ENCODE results near the gene MCU.
"Not testable (repeated sequence)": the region's sequence is repeated elsewhere in the genome, so short reads cannot be mapped to it uniquely, and the experiment has no call there.

Gene MCU

GRCh38 chr10:72687035-72687434 is 4.9 kb upstream of the MCU start:
- no peak for DNase-seq

DNA sequence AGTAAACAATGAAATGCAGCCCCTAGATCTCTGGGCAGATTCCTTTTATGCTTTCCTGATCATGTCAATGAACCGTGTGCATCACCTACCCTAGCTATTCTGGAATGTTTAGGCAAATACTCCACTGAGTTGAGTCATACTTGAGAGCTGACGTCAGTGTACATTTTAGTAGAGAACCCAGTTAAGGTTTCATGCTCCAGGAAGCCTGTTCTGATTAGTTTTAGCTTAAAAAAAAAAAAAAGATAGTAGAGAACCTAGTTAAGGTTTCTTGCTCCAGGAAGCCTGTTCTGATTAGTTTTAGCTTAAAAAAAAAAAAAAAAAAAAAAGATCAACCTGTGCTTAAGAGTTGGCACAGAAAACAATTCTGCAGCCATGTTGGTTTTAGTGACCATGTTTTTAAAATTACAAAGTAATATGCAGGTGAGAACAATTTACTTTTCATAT is 3.7 kb upstream of the MCU start:
- no peak for DNase-seq

DNA sequence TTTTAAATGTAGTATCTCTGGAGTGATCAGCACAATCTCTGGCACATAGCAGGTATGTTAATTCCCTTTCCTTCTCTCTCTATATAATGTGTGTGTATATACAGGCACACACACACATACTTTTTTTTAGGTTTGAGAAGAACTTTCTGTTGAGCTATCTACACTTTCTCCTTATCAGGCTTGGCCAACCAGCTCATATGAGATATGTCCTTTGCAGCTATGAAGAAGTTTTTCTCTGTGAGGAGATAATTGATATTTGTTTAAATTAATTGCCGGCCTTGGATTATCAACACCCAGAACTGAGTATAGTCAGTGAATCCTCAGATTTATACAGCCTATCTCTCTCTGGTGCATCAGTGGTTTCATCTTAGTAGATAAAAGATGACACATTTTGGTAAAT is 2.3 kb upstream of the MCU start:
- no peak for DNase-seq

GRCh38 chr10:72690071-72690755 is 1.7 kb upstream of the MCU start:
- DNase-seq: no peak

DNA sequence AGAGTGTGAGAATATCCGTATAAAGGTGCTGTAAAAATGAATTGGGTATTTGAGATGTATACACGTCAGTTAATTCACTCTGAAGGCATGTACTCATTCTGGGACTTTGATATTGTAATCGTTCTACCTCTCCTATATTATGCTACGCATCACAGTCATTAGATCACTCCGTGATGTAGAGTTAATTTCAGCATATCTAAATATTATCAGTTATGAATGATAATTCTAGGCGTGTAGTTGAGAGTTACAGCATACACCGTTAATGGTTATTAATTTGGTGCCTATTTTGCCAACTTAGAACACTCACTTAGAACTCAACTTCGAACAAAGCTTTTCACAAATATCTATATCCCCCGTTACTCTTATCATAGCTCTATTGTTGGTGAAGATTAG is 477 bp upstream of the MCU start:
- DNase-seq: no peak

GRCh38 chr10:72692744-72692993 is 726 bp downstream of the MCU start:
- no peak for DNase-seq

- DNase-seq: no peak
Measured at GRCh38 chr10:72692994-72693781, 1.2 kb downstream of the MCU start.

- DNase-seq: no peak
Measured at GRCh38 chr10:72694476-72695369, 2.8 kb downstream of the MCU start.

DNA sequence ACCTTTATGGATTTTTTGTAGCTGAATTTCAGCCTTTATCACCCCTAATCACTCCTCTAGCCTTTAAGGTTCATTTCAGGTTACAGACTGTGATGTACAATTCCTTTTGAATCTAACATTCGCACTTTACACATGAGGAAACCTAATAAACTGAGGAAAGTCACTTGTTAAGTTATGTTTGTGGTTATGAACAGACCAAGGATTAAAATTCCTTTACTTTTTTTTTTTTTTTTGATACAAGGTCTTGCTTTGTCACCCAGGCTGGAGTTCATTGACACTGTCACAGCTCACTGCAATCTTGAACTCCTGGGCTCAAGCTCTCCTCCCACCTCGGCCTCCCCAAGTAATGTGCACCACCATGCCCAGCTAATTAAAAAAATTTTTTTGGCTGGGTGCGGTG is 3.6 kb downstream of the MCU start:
- no peak for DNase-seq

DNA sequence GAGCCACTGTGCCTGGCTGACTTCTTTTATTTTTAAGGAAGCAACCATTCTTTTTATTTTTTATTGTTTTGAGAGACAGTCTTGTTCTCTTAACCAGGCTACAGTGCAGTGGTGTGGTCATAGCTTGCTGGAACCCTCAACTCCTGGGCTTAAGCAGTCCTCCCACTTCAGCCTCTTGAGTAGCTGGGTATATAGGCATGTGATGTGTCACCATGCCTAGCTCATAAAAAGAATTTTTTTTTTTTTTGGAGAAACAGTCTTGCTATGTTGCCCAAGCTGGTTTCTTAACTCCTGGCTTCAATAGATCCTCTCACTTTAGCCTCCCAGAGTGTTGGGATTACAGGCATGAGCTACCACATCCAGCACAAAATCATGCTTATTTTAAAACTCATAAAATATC is 5.8 kb downstream of the MCU start:
- no peak for DNase-seq

- DNase-seq: not testable (repeated sequence)
Measured at GRCh38 chr10:72702465-72702864, 10.5 kb downstream of the MCU start.

GRCh38 chr10:72702868-72703581 is 11.1 kb downstream of the MCU start:
- DNase-seq: no peak

DNA sequence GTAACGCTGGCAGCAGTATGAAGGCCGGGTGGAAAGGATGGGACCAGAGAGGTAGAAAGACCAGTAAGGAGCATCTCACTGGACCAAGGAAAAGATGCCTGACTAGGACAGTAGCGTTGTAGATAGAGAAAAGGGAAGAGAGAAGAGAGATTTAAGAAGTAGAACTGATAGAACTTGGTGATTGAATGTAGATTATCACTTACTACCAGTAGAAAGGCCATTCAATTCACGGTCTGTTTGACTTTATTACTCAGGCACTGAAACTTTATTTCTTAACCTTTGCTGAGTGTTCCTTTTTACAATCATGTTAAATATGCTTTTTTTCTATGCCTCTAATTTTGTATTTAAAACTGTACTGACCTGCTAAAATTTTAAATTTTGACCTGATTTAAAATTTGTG is 12.2 kb downstream of the MCU start:
- DNase-seq: no peak

DNA sequence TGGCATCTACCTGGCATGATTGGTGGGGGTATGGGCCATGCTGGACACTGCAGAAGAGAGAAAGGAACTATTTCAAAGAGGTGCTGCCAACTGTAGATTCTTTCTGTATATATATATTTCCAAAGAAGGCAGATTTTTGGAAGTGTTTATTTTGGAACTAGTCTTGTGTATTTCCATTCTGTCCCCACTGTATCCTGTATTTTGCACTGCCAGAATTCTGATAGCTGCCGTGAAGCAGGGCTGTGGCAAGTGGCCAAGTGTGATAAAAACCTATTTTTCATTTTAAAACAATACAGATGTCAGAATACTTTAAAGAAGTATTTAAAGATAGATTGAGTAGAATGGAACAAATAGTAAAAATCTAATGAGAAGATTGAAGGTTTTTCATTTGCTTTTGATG is 17.1 kb downstream of the MCU start:
- DNase-seq: no peak

DNA sequence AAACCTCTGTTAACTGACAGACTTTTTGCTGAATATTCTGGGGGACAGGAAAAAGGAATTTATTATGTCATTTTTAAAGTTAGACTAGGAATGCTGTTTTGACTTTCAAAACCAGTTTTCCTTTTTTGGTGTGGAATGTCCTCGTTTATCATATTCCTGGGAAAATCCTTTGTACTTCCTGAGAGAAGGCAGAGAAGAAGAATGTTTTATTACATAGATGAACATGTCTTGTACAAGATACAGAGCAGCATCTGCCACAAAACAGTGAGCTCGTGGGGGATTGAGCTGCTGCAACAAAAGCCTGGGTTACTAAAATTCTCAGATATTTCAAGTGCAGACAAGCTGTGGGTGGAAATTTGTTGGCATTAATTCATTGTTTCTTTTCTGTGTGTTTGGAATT is 20.2 kb downstream of the MCU start:
- no peak for DNase-seq

DNA sequence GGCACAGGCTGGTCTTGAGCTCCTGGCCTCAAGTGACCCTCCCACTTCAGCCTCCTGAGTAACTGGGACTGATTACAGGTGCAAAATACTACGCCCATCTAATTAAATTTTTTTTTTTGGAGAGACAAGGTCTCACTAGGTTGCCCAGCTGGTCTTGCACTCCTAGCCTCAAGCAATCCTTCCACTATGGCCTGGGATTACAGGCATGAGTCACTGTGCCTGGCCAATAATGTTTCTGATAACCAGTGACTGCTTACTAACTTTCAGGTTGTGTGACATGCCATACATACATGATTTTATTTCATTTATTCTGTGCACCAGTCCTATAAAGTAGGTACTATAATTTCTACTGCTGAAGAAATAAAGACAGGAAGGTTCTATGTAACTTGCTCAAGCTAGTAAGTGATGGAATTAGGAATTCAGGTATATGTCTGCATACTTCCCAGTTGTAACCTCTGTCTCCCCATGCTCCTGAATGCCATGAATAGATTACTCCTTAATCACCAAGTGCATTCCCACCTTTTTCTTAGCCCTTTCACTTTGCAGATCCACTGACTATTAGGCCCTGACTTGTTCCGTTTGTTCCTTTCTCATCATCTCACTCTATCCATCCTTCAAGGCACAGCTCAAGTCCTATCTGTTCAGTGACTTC is 28.1 kb downstream of the MCU start:
- no peak for DNase-seq

GRCh38 chr10:72720814-72721660 is 29.1 kb downstream of the MCU start:
- no peak for DNase-seq

DNA sequence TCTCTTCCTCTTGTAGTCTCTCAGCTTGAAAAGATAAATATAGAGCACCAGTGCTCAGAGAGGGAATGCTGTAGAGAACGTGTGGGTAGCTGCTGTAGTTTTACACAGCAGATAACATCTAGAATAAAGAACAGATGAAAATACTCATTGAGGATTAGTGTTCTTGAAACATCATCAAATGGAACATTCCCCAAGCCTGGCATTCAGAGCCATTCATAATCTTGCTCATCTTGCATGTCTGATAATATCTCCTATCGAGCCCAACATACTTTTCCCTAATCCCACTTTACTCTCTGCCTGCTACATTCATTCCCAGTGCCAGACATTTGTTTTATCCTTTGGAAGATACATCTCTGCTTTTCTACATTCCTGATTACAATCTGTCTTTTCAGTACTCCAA is 35.2 kb downstream of the MCU start:
- DNase-seq: no peak

- no peak for DNase-seq
Measured at GRCh38 chr10:72728462-72728861, 36.5 kb downstream of the MCU start.

DNA sequence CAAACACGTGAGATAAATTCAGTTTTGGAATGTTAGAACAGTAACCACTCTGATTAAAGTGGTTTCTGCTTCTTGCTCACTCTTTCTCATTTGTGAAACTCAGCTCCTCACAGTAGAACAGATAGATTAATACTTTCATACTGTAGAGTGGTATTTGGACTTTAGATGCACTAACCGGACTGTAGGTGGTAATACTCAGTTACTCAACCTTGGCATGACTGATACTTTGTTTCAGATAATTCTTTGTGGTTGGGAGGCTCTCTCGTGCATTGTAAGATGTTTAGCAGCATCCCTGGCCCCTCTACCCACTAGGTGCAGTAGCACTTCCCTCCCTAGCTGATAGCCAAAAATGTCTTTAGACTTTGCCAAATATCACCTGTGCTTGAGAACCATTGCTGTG is 37.6 kb downstream of the MCU start:
- DNase-seq: no peak

DNA sequence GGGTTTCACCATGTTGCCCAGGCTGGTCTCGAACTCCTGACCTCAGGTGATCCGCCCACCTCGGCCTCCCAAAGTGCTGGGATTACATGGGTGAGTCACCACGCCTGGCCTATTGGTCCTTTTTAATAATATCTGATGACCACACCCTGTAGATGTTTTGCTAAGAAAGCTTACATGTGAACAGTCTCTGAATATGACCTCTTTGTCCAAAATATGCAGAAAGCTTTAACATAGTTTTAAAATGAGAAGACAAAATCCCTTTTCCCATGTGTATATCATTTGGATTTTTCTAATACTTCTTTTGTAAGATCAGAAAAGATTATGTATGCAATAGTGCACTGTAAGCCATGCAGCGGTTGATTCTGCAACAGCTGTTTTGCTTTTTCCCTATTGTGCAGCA is 38.5 kb downstream of the MCU start:
- no peak for DNase-seq

DNA sequence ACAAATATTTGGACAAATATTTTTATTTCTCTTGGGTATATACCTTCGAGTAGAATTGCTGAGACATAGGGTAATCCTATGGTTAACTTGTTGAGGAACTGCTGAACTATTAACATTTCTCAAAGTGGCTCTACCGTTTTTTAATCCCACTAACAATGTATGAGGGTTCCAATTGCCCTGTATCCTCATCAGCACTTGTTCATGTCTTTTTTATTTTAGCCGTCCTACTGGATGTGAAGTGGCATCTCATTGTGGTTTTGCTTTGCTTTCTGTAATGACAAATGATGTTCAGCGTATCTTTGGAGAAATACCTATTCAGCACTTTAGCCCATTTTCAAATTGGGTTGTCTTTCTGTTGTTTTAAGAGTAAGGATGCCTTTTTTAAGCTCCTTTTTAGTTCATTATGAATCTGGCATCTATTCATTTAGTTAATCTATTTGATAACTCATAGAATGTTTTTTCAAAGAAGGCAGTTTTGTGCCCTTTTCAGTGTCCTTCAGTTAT is 40.0 kb downstream of the MCU start:
- no peak for DNase-seq

All from activated CD8-positive, alpha-beta memory T cell treated with anti-CD3 and anti-CD28 coated beads, Interleukin-2, amount 50 U/mL, for 48 hours (primary cell).